SJSA1 (cell line): Measurements from ENCODE around the gene MOB3B. TPM values are rescaled to one million over a fixed set of nuclear protein-coding genes. Genes with fewer than 3 reads are reported as not detected.

Experiments used
- DNase-seq, 2 experiments: peaks; one replicate each; pipeline ENCODE4 v3.0.0-alpha.2; 2015 to 2020; ENCODE audit warnings: low spot score in 2 of 2, low read depth in 1 of 2
- H3K27ac ChIP-seq: fragments of 250-450 bp; sonication (Bioruptor Pico); 2 replicates; pipeline ENCODE4 v1.5.1; 2020; ENCODE audit warnings: mild to moderate bottlenecking, moderate library complexity
- H3K27me3 ChIP-seq: fragments of 250-450 bp; sonication (Bioruptor Pico); replicated peaks from 2 replicates; pipeline ENCODE4 v1.5.1; 2020; ENCODE audit warnings: mild to moderate bottlenecking, moderate library complexity
- H3K36me3 ChIP-seq: fragments of 250-450 bp; sonication (Bioruptor Pico); 2 replicates; pipeline ENCODE4 v1.5.1; 2020; ENCODE audit warnings: mild to moderate bottlenecking
- H3K4me1 ChIP-seq: fragments of 250-450 bp; sonication (Bioruptor Pico); replicated peaks from 2 replicates; pipeline ENCODE4 v1.6.1; 2021; ENCODE audit warnings: mild to moderate bottlenecking
- H3K4me3 ChIP-seq: fragments of 250-450 bp; sonication (Bioruptor Pico); 2 replicates; pipeline ENCODE4 v1.5.1; 2020; ENCODE audit warnings: mild to moderate bottlenecking
- H3K9me3 ChIP-seq: fragments of 250-450 bp; sonication (Bioruptor Pico); replicated peaks from 2 replicates; pipeline ENCODE4 v1.5.1; 2020; ENCODE audit warnings: mild to moderate bottlenecking
- total RNA-seq: library from RNA; depleted of rRNA; stranded (reverse); fragments of >200 nt; shearing (Covaris generic); gene quantifications from 2 replicates; pipeline ENCODE4 v1.2.3, GENCODE V29; 2014

The MOB3B gene
- total RNA-seq, 1 experiment from 2014 or later = not detected

DNA sequence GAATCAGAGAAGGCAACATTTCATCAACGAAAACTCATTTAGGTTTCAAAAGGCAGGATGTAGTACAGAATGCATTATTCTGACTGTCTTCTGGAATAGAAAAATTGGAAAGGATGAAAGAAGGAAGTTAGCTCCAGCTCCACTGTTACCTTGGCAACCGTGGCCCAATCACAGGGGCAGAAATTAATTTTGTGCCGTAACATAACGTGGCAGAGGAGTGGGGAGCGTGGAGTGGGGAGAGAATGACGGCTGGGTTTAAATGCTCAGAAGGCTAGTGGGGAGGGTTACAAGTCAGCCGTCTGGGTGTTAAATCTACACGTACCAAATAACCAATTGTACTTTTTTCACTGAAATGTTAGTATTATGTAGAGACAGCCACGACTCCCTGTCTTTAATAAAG lies 200.3 kb downstream of the MOB3B start:
- no peak for DNase-seq
- Histone ChIP-seq H3K27me3 (no peaks in the 10 kb centered on the region), H3K36me3 (no peaks in the 10 kb centered on the region), H3K4me1 (no peaks in the 10 kb centered on the region), H3K27ac (no peak overlapping the region), H3K9me3 (no peaks in the 10 kb centered on the region), H3K4me3 (no peak overlapping the region)

DNA sequence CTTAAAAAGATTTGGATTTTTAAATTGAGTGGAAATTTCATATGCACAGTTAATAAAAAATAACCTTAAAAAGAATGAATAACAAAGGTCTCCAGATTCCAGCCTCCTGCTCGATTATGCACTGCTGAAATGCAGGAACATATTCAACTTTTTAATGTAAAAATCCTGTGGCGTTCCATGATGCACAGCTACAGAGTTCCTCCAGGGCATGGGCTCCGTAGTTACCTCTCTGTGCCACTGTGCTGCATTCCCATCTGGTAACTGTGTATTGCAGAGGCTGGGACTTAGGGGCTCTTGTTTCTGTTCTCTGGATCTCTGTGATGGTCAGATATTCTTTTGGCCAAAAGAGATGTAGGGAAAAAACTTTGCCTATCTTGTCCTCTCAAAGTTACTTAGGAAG lies 201.1 kb downstream of the MOB3B start:
- Histone ChIP-seq H3K27ac (no peak overlapping the region), H3K4me3 (no peak overlapping the region), H3K9me3 (no peaks in the 10 kb centered on the region), H3K4me1 (no peaks in the 10 kb centered on the region), H3K27me3 (no peaks in the 10 kb centered on the region), H3K36me3 (no peaks in the 10 kb centered on the region)
- no peak for DNase-seq

DNA sequence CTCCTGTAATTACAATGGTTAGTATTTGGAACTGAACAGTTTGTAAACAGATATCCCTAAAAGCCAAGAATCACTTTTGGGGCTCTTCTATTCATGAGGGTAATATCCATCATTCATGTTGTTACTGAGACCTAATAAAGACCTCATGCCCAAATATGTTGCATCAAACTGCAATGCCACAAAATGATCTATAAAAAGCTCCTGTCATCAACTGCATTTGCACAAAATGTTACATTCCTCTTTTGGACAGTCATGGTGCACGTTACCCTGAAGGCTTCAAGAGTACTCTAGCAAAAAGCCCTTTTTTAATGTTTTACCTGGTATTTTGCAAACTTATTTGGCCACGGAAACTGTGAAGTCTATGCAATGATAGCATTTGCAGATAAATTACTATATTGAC lies 218.4 kb downstream of the MOB3B start:
- Histone ChIP-seq H3K36me3 (no peaks in the 10 kb centered on the region), H3K9me3 (no peaks in the 10 kb centered on the region), H3K27me3 (no peaks in the 10 kb centered on the region), H3K4me1 (no peaks in the 10 kb centered on the region), H3K4me3 (no peak overlapping the region), H3K27ac (no peak overlapping the region)
- no peak for DNase-seq

DNA sequence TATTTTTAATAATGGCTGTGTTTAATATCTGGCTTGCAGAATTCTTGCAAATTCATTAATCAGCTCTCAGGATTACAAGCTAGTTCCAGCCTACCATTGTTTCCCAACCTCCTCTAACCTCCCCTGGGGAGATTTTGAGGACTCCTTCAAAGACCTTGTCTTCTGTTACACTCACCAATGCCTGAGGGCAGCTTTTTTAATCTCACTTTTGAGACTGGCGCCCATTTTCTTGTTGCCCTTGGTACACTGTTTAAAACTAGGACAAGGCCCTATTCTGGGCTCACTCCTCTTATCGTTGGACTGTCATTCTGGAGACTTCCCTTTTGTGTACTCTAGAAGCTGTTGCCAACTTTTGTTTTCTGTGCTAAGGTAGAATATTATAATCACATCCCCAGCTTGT lies 219.0 kb downstream of the MOB3B start:
- no peak for DNase-seq
- Histone ChIP-seq H3K4me1 (no peaks in the 10 kb centered on the region), H3K36me3 (no peaks in the 10 kb centered on the region), H3K9me3 (no peaks in the 10 kb centered on the region), H3K4me3 (no peak overlapping the region), H3K27ac (no peak overlapping the region), H3K27me3 (no peaks in the 10 kb centered on the region)

DNA sequence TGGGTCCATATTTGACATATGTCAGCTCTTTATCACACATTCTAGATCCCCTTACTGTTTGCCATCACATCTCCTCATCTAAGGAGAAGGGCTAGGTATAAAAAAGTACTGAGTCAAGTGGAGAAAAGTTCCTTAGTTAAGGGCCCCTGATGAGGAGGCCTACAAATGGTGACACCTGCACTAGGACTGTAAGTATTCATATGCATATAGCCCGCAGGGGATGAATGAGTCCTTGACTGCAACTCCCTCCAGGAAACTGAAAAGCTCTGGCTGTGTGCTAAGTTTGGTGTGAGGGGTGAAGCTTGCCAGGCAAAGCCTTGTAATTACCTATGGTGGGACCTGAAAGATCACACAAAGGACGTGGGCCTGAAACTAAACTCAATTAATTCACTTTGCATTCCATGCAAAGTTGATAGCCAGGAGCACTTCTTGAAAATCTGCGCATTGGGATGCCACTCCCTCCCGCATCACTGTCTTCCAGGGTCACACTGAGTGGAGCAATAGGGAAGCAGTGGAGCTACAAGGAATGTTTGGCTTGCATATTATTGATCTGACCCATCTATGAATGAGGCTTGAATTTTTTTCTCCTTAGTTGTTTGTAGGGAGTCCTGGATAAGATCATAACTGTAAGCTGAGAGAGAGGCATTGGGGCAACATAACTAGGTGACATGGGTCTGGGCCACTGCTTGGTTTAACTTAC lies 220.8 kb downstream of the MOB3B start:
- Histone ChIP-seq H3K36me3 (no peaks in the 10 kb centered on the region), H3K27ac (no peak overlapping the region), H3K4me3 (no peak overlapping the region), H3K27me3 (no peaks in the 10 kb centered on the region), H3K9me3 (no peaks in the 10 kb centered on the region), H3K4me1 (no peaks in the 10 kb centered on the region)
- DNase-seq = no peak

DNA sequence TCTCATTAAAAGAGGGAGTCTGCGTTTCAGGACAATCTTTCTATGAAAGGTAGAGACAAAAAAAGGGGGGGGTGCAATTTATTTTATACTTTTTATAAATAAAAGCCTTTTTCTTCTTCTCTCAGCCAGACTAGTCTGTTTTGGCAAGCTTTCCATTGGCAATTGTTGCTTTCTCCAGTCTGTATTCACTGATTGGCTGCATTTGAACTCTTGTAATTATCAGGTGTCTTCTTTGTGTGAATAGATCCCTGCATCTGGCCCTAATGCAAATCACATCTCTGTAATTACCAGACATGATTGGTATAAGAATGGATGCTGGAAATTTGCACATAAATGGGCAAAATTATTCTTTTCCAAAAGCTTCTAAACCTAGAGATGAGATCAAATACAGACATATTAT lies 225.1 kb downstream of the MOB3B start:
- H3K36me3 ChIP-seq = no peaks in the 10 kb centered on the region
- H3K27me3 ChIP-seq = no peaks in the 10 kb centered on the region
- H3K9me3 ChIP-seq = no peaks in the 10 kb centered on the region
- no peaks in the 10 kb centered on the region for H3K4me1 ChIP-seq
- DNase-seq = no peak
- no peak overlapping the region for H3K27ac ChIP-seq
- H3K4me3 ChIP-seq = no peak overlapping the region

DNA sequence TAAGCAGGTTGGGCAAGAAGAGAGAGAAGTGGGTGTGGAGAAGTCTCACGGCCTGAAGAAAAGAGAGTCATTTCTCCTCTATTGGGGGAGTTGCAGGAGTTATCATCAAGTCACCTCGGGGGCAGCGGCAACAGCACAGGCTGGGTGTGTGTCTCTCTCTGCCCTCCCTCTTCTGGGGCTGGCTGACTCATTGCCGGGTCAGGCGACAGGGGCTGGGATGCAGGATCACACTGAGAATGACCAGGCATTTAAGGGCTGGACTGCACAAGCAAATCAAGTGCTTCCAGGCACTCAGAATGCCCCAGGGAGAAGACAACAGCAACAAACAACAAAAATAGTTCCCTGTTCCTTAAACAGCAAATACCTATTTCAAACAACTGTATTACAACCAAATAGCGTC lies 226.4 kb downstream of the MOB3B start:
- Histone ChIP-seq H3K27me3 (no peaks in the 10 kb centered on the region), H3K36me3 (no peaks in the 10 kb centered on the region), H3K27ac (no peak overlapping the region), H3K4me3 (peak overlapping the region; percentile 25), H3K9me3 (no peaks in the 10 kb centered on the region), H3K4me1 (no peaks in the 10 kb centered on the region)
- DNase-seq = peak; percentile 27 to 47

DNA sequence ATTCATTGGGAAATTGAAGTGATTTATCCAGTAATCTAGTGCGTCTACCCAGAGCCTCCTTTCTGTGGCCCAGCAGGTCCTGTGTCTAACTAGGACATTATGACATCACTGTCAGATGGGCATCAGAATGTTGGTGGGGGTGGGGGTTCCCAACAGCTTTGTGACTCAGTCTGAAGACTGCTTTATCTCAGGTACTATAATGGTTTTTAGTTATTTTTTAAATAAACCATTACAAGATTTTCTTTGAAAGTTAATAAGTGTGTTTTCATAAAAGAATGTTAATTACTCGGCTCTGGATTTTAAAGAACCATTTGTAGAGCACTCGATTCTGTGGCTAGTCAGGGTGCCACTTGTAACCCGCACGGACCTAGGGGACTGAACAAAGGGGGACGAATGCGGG lies 232.6 kb downstream of the MOB3B start, which contains the start of gene EQTN:
Gene EQTN (minus strand): TSS at position 101 of the 400 bp plus-strand sequence. CDS start 95 bp downstream, at position 6.
- no peaks in the 10 kb centered on the region for H3K9me3 ChIP-seq
- no peaks in the 10 kb centered on the region for H3K4me1 ChIP-seq
- H3K4me3 ChIP-seq = no peak within 1 kb of the TSS
- no peak within 1 kb of the TSS for H3K27ac ChIP-seq
- no peaks in the 10 kb centered on the region for H3K36me3 ChIP-seq
- DNase-seq = no peak
- H3K27me3 ChIP-seq = no peaks in the 10 kb centered on the region

DNA sequence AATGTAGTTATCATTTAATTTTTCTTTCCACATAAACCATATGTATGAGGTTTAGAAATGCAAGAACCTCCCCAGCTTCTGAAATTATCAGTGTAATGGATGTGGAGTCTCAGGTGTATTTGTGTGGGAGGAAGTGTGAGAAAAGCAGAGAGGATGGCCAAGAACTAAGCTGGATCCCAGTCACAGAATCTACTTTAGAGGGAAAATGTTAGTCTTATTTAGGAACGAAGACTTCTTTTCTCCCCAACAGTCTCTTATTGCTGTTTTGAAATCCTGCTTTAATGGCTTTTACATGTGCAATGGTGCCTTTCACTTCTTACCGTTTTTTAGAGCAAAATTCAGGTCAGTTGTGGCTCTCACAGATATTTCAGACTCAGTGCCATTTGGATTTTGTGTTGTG lies 235.6 kb downstream of the MOB3B start:
- Histone ChIP-seq H3K27ac (no peak overlapping the region), H3K4me1 (no peaks in the 10 kb centered on the region), H3K27me3 (no peaks in the 10 kb centered on the region), H3K4me3 (no peak overlapping the region), H3K36me3 (no peaks in the 10 kb centered on the region), H3K9me3 (no peaks in the 10 kb centered on the region)
- DNase-seq = no peak

DNA sequence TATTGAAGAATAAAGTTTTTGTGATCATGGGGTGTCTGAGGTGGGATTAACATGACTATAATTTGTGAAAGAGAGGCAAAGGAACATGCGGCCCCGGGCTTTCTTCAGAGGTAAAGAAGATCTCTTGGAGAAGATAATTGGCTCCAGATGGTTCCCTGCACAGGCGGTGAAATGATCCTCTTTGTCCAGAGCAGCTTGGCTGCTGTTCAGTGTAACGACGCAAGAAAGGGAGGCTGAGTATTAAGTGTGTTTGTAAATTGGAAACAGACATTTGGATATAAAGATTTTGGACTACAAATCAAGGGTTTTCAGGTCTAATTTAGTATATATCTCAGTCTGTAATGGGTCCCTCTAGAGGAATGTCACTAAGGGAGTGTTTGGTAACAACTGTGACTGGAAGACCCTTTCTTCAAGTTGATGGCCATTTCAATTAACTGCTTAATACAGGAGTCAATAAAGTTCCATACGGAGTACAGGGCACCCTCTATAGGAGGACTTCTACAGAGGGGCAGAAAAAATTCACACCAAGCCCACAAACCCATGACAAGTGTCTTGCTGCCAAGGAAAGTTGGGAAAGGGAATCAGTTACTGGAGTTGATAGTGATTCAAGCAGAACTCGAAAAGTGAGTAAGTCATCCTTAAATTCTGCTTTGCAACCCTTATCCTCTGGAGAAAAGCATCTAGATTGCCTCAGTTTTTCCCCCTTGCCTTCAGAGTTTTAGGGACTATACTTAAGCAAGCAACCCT lies 236.8 kb downstream of the MOB3B start:
- no peak overlapping the region for H3K4me3 ChIP-seq
- no peak overlapping the region for H3K27ac ChIP-seq
- H3K27me3 ChIP-seq = no peaks in the 10 kb centered on the region
- H3K9me3 ChIP-seq = no peaks in the 10 kb centered on the region
- H3K36me3 ChIP-seq = no peaks in the 10 kb centered on the region
- no peaks in the 10 kb centered on the region for H3K4me1 ChIP-seq
- DNase-seq = no peak

DNA sequence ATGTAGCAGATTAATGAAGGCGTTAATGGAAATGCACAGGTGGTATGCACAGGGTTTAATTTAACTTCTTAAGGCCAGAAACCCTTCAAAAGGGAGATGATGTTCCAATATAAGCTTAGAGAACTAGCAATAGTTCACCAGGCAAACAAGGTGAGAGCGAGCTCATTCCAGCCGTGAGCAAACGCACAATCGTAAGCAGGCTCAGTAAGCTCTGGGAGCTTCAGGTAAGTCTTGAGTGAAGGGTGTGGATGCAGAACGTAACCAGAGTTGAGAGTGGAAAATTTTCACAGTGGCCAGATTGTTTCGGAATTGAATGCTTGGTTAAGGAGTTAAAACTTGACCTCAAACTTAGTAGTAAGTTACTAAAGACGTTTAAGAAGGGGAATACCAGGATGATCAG lies 238.3 kb downstream of the MOB3B start:
- H3K4me3 ChIP-seq = no peak overlapping the region
- H3K36me3 ChIP-seq = no peaks in the 10 kb centered on the region
- no peaks in the 10 kb centered on the region for H3K4me1 ChIP-seq
- H3K27me3 ChIP-seq = no peaks in the 10 kb centered on the region
- no peak for DNase-seq
- H3K9me3 ChIP-seq = no peaks in the 10 kb centered on the region
- no peak overlapping the region for H3K27ac ChIP-seq

DNA sequence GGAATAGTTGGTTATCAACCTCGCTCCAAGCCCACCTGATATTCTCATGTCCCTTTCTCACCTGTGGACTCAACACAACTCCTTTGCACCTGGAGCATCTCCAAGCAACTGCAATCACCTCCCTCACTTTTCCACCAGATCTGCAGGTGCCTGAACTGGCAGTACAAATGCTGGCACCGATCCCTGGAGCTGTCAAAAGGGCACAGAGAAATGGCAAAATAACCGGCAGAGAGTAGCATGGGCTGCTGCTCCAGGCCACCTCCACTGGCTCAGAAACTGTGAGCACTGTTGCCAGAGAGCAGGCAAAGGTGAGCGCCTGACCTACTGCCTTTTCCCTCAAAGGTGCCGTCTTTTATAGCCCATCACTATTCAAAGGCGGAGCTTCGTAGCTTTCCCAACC lies 247.3 kb downstream of the MOB3B start:
- H3K27me3 ChIP-seq = no peaks in the 10 kb centered on the region
- no peak overlapping the region for H3K4me3 ChIP-seq
- no peaks in the 10 kb centered on the region for H3K36me3 ChIP-seq
- no peak overlapping the region for H3K27ac ChIP-seq
- no peak for DNase-seq
- H3K9me3 ChIP-seq = no peaks in the 10 kb centered on the region
- H3K4me1 ChIP-seq = no peaks in the 10 kb centered on the region

DNA sequence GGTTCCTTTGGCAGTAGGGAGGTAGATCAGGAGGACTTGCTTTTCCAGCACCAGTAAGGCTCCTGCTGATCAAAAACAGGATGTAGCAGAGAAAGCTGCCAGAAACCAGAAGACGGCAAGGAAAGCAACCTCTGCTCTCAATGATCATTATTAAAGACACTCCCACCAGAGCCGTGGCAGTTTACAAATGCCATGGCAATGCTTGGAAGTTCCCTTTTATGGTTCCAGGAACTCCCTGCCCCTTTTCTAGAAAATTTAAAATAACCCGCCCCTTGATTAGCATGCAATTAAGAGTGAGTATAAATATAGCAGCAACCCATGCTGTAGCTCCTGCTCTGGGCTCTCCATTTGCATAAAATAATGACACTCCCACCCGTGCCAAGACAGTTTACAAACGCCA lies 248.8 kb downstream of the MOB3B start:
- H3K4me1 ChIP-seq = peaks cover 8% of the 10 kb centered on the region
- no peak overlapping the region for H3K27ac ChIP-seq
- no peaks in the 10 kb centered on the region for H3K27me3 ChIP-seq
- no peak for DNase-seq
- no peak overlapping the region for H3K4me3 ChIP-seq
- H3K36me3 ChIP-seq = no peaks in the 10 kb centered on the region
- H3K9me3 ChIP-seq = no peaks in the 10 kb centered on the region

DNA sequence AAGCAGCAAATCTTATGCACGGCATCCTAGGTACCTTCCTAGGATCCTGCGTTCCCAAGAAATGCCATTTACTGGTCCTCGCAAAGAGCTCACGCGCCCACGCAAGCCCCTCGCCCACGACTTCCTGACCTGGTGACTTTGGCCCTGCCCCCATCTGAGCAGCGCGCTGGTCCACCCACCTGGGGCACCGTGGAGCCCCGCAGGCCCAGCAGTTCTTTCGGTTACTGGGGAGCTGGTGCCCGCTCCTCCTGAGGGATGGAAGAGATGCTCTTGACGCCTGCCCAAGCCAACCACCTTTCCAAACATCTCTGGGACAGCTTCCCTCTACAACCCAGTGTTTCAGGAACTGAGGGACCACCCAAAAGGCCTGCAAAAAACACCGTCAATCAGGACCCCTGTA lies 249.4 kb downstream of the MOB3B start:
- Histone ChIP-seq H3K4me3 (no peak overlapping the region), H3K36me3 (no peaks in the 10 kb centered on the region), H3K9me3 (no peaks in the 10 kb centered on the region), H3K27me3 (no peaks in the 10 kb centered on the region), H3K4me1 (peaks cover 8% of the 10 kb centered on the region), H3K27ac (no peak overlapping the region)
- DNase-seq = no peak
